DND-41 (cell line): ENCODE measurements around the gene OLA1.

ENCODE experiments used
- ATAC-seq: fragments of 200-7000 bp; cut with Tn5 transposase; 3 replicates; pipeline ENCODE4 v1.9.1; 2021; ENCODE audit warnings: low read depth; ENCODE audit not compliant: insufficient read depth
- DNase-seq: peaks from one replicate; pipeline ENCODE4 v3.0.0-alpha.2; 2020
- H2AFZ ChIP-seq: 2 replicates; pipeline ENCODE4 v1.6.0; 2012; ENCODE audit warnings: low read depth, low read length
- H3K27ac ChIP-seq: 2 replicates; pipeline ENCODE4 v1.5.1; 2012; ENCODE audit warnings: low read length, inconsistent platforms
- H3K27me3 ChIP-seq: fragments of 200-600 bp; sonication (generic); 2 replicates; pipeline ENCODE4 v1.6.0; 2012; ENCODE audit warnings: low read length, mild to moderate bottlenecking, inconsistent platforms; ENCODE audit not compliant: insufficient read depth, poor library complexity
- H3K36me3 ChIP-seq: 2 replicates; pipeline ENCODE4 v1.5.1; 2012; ENCODE audit warnings: low read length, inconsistent platforms; ENCODE audit not compliant: insufficient read depth
- H3K4me1 ChIP-seq: 2 replicates; pipeline ENCODE4 v1.5.1; 2012; ENCODE audit warnings: mild to moderate bottlenecking, low read length; ENCODE audit not compliant: insufficient read depth
- H3K4me2 ChIP-seq: 2 replicates; pipeline ENCODE4 v1.6.0; 2012; ENCODE audit warnings: mild to moderate bottlenecking, moderate library complexity, low read length, inconsistent platforms; ENCODE audit not compliant: insufficient read depth
- H3K4me3 ChIP-seq, 2 experiments: fragments of 200-600 bp in 1 of 2; shearing (Covaris generic) in 1 of 2; 2 replicates each; pipeline ENCODE4 v1.5.1; 2012 to 2016; ENCODE audit warnings: inconsistent platforms in 2 of 2, low read length in 2 of 2, mild to moderate bottlenecking in 2 of 2, low read depth in 1 of 2, moderate library complexity in 1 of 2
- H3K79me2 ChIP-seq: 2 replicates; pipeline ENCODE4 v1.6.0; 2012; ENCODE audit warnings: low read length, inconsistent platforms; ENCODE audit not compliant: insufficient read depth
- H3K9ac ChIP-seq: 2 replicates; pipeline ENCODE4 v1.6.0; 2012; ENCODE audit warnings: low read depth, mild to moderate bottlenecking, inconsistent platforms, low read length, moderate library complexity
- H3K9me3 ChIP-seq: 2 replicates; pipeline ENCODE4 v1.5.1; 2012; ENCODE audit warnings: low read length, moderate library complexity, mild to moderate bottlenecking, inconsistent platforms; ENCODE audit not compliant: insufficient read depth, severe bottlenecking
- H4K20me1 ChIP-seq: 2 replicates; pipeline ENCODE4 v1.6.0; 2012; ENCODE audit warnings: low read length; ENCODE audit not compliant: insufficient read depth
- CTCF ChIP-seq: IDR thresholded peaks from 2 replicates; pipeline ENCODE4 v1.5.1; 2012; ENCODE audit warnings: borderline replicate concordance, low read length, moderate library complexity, mild to moderate bottlenecking; ENCODE audit not compliant: poor library complexity, severe bottlenecking; ENCODE audit errors: extremely low read depth
- EZH2 ChIP-seq: IDR thresholded peaks from 3 replicates; pipeline ENCODE4 v1.6.1; 2012; ENCODE audit warnings: borderline replicate concordance, low read depth, mild to moderate bottlenecking, moderate library complexity, low read length, inconsistent platforms; ENCODE audit not compliant: severe bottlenecking

Gene OLA1

GRCh38 chr2:174088706-174089460, 159.4 kb downstream of the OLA1 start:
- H3K36me3 ChIP-seq: no peaks in the 10 kb centered on the region; the same call in 1 of the 2 replicates

GRCh38 chr2:174086708-174087107, 161.6 kb downstream of the OLA1 start:
- ATAC-seq (no peak), DNase-seq (no peak)
- Histone ChIP-seq H4K20me1 (no peaks in the 10 kb centered on the region), H3K9me3 (no peaks in the 10 kb centered on the region), H3K4me3 (no peak overlapping the region), H3K36me3 (peaks cover 7% of the 10 kb centered on the region; the same call in 1 of the 2 replicates), H3K79me2 (no peaks in the 10 kb centered on the region), H3K4me2 (no peak overlapping the region), H3K4me1 (no peaks in the 10 kb centered on the region), H3K27me3 (no peaks in the 10 kb centered on the region), H3K27ac (no peak overlapping the region), H2AFZ (no peak overlapping the region), H3K9ac (no peak overlapping the region)
- no peak for TF ChIP-seq EZH2
- no peak for TF ChIP-seq CTCF

More at GRCh38 chr2:174088706-174089460, 159.4 kb downstream of the OLA1 start:
- no peak for DNase-seq
- Histone ChIP-seq H3K79me2 (no peaks in the 10 kb centered on the region), H3K4me3 (no peak overlapping the region), H3K27me3 (no peaks in the 10 kb centered on the region), H2AFZ (no peak overlapping the region), H3K9ac (no peak overlapping the region), H3K4me1 (no peaks in the 10 kb centered on the region), H3K27ac (no peak overlapping the region), H3K9me3 (no peaks in the 10 kb centered on the region), H3K4me2 (no peak overlapping the region), H4K20me1 (no peaks in the 10 kb centered on the region)
- TF ChIP-seq EZH2 (no peak), CTCF (no peak)
- ATAC-seq: no peak

- peaks cover 13% of the 10 kb centered on the region; the same call in 1 of the 2 replicates for H3K36me3 ChIP-seq
- ATAC-seq (no peak), DNase-seq (no peak)
- H3K9me3 ChIP-seq: no peaks in the 10 kb centered on the region
- H3K9ac ChIP-seq: no peak overlapping the region
- no peaks in the 10 kb centered on the region for H3K27me3 ChIP-seq
- H2AFZ ChIP-seq: no peak overlapping the region
- no peak overlapping the region for H3K4me3 ChIP-seq
- no peaks in the 10 kb centered on the region for H3K4me1 ChIP-seq
- H3K79me2 ChIP-seq: no peaks in the 10 kb centered on the region
- no peak overlapping the region for H3K4me2 ChIP-seq
- no peaks in the 10 kb centered on the region for H4K20me1 ChIP-seq
- H3K27ac ChIP-seq: no peak overlapping the region
- TF ChIP-seq CTCF (no peak), EZH2 (no peak)
These were observed 162.6 kb downstream of the OLA1 start for GRCh38 chr2:174085781-174086180.
